IPS-NIHi11 (cell line): ENCODE results near the gene FAM83E.
A peak's percentile ranks its signal among the peaks of the same experiment; 100 is the strongest.

Source experiments
- DNase-seq: peaks from one replicate; pipeline ENCODE4 v3.0.0; 2012; ENCODE audit warnings: mixed read lengths, low spot score

Gene FAM83E

GRCh38 chr19:48628486-48629296 is 13.8 kb upstream of the FAM83E start:
- DNase-seq, result no peak

DNA sequence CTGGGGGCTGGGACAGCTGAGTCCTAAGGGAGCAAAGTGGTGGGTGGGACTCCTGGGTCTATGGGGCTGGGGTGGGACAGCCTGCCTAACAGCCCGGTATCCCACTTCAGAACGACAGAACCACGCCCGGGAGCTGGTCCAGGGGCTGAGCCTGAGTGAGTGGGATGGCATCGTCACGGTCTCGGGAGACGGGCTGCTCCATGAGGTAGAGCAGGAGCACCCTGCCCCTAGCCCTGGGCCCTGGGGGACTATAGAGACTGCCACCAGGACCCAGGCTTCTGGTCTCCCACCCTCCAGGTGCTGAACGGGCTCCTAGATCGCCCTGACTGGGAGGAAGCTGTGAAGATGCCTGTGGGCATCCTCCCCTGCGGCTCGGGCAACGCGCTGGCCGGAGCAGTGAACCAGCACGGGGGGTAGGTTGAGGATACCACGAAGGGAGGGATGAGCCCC is 13.0 kb upstream of the FAM83E start:
- no peak for DNase-seq

DNA sequence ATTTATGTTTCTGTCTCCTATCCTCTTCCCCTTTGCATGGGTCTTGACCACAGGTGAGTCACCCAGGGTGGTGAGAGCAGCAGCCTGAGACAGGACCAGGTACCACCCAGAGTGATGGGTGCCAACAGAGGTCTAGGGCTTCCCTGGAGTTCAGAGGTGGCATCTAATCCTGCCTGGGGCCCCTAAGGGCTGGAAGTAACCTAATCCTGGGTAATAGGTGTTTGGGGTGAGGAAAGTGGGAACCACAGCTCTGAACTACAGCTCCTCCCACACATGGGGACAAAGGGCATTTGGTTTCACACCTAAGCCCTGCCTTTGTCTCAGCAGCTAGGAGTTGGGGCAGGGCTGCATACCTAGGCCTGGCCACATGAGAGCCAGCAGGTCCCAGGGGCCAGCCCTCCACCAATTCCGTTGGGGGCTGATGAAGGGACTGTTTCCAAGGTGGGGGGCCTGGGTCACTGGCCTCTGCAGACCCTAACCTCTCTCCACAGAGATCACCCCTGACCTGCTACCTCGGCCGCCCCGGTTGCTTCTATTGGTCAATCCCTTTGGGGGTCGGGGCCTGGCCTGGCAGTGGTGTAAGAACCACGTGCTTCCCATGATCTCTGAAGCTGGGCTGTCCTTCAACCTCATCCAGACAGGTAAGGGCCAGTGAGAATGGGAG is 12.5 kb upstream of the FAM83E start:
- DNase-seq, result no peak

DNA sequence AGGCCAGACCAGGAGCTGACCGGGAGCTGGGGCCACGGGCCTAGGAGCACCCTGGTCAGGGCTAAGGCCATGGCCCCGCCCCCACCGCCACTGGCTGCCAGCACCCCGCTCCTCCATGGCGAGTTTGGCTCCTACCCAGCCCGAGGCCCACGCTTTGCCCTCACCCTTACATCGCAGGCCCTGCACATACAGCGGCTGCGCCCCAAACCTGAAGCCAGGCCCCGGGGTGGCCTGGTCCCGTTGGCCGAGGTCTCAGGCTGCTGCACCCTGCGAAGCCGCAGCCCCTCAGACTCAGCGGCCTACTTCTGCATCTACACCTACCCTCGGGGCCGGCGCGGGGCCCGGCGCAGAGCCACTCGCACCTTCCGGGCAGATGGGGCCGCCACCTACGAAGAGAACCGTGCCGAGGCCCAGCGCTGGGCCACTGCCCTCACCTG is 11.0 kb upstream of the FAM83E start:
- DNase-seq, result no peak

DNA sequence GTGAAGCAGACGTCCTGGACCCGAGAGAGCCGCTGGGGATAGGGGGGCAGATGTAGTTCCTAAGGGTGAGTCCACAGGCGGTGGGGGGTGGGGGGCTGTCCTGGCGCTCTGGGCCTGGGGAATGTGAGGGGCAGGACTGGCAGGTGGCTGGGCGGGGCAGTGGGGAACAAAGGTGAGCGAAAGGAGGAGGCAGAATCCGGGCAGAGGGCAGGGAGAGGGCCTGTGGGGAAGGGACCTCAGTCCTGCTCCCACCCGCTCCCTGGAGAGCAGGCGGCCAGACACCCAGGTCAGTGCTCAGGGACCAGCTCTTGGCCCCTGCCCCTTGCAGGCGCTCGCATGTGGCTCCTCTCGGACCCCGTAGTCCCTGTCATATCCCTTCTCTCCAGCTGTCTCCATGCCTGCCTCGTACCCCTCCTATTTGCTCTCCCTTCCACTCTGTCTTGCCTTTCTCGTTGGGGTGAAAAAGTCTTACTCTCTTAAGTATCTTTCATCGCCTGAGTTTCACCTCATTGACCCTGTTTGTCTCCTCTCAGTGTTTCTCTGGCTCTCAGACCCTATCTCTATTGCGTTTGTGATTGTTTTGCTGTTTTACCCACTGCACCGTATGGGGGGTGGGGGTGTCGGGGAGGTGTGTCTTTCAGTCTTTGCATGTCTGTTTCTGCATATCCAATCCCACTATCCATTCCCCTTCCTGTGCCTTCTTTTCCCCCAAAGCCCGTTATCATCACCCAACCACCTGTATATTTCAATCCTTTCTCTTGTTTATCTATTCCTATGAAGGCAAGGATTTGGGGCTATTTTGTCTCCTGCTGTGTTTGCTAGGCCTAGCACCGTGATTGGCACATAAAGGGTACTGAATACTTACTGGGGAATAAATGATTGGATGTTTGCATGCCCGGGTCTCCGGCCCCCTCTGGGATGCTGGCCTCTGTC is 10.2 kb upstream of the FAM83E start:
- DNase-seq, result no peak

GRCh38 chr19:48624067-48624594 is 9.3 kb upstream of the FAM83E start:
- peak; percentile 92 for DNase-seq

GRCh38 chr19:48623556-48624066 is 8.7 kb upstream of the FAM83E start:
- DNase-seq, result no peak

DNA sequence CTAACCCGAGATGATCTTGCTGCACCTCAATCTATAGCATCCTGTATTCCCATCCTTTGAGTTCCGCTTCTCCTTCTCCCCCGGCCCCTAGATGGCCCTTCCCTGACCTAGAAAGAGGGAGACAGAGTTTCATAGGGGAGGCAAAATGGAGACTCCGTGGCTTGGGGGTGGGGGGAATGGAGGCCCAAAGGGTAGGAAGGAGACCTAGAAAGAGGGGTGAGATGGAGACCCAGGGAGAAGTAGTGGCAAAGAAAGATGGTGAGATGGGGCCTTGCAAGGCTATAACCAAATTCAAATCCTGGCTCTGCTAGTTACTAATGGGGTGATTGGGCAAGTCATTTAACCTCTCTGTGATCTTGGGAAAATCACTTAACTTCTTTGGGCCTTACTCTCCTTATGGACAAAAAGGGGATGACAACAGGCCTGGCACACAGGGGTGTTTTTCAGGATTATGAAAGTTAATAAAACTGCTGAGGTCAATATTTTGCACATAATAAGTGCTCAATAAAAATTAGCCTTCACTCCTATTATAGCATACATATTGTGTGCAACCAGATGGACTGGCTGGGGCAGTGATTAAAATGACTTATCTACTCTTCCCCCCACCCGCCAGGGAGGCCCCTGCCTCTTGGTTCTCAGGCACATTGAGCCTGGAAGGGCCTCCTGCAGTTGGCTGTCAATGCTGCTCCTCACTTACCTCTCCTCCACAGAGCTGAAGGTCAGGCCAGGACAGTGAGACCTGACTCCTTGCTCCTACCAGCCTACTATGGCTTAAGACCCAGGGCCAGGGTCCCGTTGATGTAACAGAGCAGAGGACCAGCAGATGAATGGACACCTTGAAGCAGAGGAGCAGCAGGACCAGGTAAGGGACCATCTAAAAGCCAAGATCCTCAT is 5.1 kb upstream of the FAM83E start:
- DNase-seq, result no peak

DNA sequence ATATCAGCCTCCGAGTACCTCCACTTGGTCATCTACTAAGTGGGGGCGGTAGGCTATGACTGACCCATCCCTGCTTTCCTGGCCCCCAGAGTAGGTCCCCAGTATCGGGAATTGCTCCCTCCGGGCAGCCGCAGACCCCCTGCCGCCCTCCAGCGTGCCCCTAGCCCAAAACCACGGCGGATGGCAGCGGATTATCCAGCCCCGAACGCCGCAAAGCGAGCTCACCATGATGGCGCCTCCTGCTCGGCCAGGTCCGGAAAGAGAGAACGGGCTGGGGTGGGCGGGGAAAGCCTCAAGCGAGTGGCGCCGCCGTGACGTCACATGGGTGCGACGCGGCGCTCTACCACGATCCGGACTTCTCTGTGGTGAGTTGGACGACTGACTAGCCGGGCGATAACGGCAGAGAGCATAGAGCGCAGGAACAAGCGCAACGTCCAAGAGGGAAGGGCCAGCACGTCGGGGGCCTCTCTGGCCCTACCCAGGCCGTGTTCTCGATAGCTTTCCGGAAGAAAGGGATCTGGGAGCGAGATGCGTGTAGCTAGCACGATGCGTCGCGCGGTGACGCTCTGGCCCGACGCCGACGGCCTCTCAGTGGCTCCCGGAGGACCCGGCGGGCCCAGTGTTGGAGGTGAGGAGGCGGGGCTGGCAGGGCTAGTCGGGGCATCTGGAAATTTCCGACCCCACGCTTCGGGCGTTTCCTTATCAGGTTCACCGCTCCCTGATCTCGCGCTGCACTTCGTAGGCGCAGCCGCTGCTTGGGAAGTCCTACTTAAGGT is 4.2 kb upstream of the FAM83E start, which contains the start of the genes RPL18 and SPHK2:
RPL18 (minus strand) TSS at position 263 of the 776 bp plus-strand sequence; CDS start at position 228, 35 bp downstream.
SPHK2 (plus strand) TSS at position 591 of the 776 bp plus-strand sequence. CDS start 1,009 bp downstream, outside the sequence.
- DNase-seq, result peak; percentile 98

DNA sequence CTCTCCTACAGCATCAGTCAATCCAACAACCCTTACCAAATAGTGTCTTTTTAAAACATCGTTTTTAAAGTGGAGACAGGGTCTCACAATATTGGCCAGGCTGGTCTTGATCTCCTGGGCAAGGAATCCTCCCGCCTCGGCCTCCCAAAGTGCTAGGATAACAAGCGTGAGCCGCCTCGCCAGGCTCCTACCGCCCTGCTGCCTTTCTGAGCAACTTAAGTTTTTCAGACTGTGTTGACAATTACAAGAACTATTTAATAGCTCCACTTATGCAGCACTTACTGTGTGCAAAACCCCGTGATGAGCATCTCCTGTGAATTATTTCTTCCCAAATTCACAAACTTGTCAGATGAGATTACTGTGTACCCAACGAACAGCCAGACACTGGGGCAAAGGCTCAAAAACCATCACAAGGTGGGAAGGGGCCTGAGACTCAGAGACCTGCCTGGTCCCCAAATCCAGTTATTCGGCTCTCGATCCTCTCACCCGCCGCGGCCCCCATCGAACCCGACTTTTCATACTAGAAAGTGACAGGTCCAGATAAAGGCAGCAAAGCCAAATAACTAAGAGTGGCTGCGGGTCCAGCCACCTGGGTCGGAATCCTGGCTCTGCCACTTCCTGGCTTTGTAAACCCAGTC is 3.5 kb upstream of the FAM83E start:
- DNase-seq, result no peak

- no peak for DNase-seq
Observed at GRCh38 chr19:48617146-48617937, 2.5 kb upstream of the FAM83E start.

- no peak for DNase-seq
Observed at GRCh38 chr19:48616491-48617056, 1.7 kb upstream of the FAM83E start.

- DNase-seq, result no peak
Observed at GRCh38 chr19:48616041-48616436, 1.2 kb upstream of the FAM83E start.

- DNase-seq, result no peak
Observed at GRCh38 chr19:48615231-48616040, 560 bp upstream of the FAM83E start.

DNA sequence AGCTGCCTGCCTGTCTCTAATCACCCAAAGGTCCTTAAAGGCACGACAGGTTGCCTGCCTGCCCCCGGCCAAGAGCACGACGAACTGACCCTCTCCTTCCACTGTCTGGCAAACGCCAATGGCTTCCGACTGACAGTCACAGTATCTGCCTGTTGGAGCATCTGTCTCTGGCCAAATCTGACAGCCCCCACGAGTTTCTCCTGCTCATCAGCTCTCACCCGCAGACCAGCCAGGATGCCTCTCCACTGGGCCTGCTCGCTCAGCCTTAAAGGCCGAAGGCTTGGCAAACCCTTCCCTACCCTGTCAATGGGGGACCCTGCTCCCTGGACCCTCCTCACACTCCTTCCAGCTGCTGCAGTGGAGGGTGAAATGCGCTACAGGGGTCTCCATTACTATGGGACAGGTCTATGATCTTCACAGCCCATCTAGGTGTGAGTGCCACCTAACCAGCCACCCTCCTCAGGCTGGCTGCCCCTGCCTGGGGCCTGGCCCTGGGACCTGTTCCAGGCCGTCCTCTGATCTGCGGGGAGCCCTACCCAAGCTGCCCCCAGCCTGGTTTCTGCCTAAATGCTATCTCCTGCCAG is 932 bp downstream of the FAM83E start:
- no peak for DNase-seq

DNA sequence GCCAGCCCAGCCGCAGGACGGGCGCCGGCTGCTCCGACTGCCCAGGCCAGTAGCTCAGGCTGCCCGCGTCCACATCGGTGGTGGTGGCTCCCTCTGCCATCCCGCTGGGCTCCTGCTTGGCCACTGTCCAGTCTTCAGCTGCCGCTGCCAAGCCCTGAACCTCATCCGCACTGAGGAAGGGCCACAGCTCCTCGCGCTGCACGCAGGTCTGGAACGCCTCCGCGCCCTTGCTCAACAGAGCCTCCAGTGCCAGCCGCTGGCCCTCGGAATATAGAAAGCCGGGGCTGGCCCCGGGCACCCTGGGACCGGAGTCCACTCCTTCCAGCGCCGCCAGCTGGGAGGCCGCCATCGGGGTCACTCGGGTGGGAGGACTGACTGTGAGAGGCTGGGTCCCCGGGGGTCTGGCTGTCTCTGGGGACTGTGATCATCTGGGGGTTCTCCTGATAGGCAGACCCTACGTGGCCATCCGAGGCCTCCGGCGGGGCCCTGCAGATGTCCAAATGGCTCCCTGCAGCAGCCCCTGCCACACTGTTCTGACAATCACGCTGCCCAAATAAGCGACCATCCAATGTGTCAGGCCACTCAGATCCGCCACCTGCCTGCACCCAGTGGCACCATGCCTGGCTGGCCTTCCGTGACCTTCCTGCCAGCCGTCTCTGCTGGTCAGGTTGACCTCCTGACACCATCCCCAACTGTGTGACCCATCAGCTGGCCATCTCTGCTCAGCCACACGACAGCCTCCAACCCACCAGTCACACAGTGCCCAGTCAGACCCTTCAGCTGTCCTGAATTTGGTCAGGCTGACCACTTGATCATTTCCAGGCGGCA is 1.6 kb downstream of the FAM83E start:
- no peak for DNase-seq
